GM19193 (cell line): ENCODE measurements around the gene ARPC2.

Source experiments
- POLR2A ChIP-seq: IDR thresholded peaks from 4 replicates; pipeline ENCODE4 v1.6.1; 2011; ENCODE audit not compliant: insufficient read depth, insufficient read length; ENCODE audit errors: extremely low read depth

Gene ARPC2

DNA sequence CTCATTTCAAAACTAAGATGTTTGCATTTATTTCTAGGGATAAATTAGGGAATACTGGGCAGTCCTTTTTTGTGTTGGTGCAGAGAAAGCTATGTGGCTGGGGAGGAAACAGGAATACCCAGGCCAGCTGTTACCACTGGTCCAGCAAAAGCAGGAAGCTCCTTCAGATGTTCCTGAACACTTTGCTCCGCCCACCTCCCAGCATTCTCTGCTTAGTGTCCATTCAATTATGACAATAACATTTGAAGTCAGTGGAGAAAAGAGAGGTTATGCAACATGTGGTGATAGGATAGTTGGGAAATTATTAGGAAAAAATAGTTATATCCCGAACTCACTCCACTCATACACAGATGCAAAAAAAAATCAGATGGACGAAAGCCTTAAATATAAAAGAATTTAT is 22.1 kb upstream of the ARPC2 start:
- TF ChIP-seq POLR2A = no peak

DNA sequence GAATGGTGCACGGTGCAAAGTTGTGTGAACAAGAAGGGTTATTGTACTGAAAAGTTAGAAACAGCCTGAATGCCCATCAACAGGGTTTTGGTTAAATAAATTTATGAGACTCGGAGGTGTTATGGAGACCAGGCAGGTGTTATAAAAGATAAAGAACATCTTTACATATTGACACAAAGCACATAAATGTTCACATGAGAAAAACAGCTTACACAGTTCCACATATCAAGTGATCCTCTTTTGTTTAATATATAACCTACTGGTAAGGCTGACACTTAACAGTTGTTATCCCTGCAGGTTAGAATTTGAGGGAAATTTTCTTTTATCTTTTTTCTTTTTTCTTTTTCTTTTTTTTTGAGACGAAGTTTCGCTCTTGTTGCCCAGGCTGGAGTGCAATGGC is 20.0 kb upstream of the ARPC2 start:
- no peak for TF ChIP-seq POLR2A

DNA sequence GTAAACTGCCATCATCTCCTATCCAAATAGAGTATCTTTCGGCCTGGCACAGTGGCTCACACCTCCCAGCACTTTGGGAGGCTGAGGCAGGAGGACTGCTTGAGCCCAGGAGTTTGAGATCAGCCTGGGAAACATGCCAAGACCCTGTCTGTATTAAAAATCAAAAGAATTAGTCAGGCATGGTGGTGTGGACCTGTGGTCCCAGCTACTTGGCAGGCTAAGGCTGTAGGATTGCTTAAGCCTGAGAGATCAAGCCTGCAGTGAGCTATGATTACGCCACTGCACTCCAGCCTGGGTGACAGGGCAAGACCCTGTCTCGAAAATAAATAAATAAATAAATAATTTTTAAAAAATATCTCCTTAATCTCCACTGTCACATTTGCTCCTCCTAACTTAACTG is 14.7 kb upstream of the ARPC2 start:
- no peak for TF ChIP-seq POLR2A

DNA sequence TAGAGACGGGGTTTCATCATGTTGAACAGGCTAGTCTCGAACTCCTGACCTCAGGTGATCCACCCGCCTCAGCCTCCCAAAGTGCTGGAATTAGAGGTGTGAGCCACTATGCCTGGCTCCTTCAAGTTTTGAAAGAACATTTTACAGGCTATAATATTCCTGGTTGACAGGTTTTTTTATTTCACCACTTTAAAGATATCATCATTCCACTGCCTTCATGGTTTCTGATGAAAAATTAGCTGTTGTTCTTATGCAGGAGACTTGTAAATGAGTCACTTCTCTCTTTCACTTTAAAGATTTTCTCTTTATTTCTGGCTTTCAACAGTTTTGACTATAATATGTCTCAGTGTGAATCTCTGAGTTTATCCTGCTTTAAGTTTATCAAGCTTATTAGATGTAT is 7.9 kb upstream of the ARPC2 start:
- TF ChIP-seq POLR2A = no peak

DNA sequence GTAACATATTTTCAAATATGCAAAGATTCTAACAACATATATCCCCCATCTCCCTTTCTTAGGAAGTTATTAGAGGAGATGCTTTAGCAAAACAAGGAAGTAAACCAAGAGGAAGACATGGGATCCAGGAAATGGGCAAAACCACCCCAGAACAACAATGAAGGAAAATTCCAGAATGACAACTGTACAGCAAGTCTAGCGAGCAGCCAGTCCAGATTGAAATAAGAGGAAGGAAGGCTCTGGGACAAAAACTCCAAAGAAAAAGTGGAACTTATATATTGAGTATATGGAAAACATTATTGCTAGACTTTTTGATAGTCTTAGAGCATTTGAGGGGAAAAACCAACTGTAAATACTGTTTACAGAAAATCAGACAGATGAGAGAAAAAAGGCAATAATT is 2.9 kb upstream of the ARPC2 start:
- TF ChIP-seq POLR2A = no peak

DNA sequence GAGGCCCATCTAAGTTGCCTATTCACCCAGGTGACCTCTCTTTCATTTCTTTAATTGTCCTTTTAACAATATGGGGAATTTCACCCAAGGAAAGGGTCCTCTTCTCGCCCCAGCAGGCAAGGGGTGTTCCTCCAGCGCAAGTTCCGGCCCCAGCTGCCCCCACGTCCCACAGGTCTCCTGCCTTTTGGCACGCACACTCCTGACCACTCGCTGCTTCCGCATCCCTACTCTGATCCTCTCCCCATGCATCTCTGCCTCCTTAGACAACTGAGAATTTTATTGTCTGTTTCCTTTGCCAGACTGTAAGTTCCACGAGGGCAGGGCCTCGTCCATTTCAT is 684 bp upstream of the ARPC2 start:
- no peak for TF ChIP-seq POLR2A

DNA sequence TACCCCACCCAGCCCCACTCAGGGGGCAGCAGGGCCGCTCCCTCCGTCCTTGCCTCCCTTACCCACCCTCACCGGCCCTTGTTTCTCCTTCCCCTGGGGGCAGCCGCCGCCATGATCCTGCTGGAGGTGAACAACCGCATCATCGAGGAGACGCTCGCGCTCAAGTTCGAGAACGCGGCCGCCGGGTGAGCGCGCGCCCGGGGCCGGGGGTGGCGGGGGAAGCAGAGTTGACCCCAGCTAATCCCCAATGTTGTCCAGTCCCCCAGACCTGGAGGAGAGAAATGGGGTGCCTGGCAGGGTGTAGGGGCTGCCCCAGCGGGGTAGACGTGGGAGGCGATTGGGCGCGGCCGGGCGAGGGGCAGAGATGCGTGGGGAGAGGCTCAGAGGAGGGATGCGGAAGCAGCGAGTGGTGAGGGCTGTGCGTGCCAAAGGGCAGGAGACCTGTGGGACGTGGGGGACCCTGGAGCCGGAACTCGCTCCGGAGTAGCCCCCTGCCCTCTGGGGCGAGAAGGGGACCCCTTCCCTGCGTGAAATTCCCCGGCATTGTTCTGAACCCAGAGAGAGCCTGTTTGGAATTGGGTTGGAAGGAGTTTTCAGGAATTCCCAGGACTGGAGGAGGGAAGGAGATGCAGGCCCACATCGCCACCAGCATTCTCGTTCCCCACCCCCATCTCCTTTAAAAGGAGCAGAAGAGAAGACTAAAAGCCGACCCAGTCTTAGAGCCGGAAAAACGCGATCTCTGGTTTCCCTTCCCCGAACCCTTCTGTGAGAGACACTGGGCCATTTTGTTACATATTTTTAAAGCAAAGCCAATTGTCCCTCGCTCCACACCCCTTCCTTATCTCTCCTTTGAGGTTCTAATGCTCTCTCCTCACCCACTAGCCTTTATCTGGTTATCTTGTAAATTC is 625 bp downstream of the ARPC2 start:
- TF ChIP-seq POLR2A = peak; percentile 61

DNA sequence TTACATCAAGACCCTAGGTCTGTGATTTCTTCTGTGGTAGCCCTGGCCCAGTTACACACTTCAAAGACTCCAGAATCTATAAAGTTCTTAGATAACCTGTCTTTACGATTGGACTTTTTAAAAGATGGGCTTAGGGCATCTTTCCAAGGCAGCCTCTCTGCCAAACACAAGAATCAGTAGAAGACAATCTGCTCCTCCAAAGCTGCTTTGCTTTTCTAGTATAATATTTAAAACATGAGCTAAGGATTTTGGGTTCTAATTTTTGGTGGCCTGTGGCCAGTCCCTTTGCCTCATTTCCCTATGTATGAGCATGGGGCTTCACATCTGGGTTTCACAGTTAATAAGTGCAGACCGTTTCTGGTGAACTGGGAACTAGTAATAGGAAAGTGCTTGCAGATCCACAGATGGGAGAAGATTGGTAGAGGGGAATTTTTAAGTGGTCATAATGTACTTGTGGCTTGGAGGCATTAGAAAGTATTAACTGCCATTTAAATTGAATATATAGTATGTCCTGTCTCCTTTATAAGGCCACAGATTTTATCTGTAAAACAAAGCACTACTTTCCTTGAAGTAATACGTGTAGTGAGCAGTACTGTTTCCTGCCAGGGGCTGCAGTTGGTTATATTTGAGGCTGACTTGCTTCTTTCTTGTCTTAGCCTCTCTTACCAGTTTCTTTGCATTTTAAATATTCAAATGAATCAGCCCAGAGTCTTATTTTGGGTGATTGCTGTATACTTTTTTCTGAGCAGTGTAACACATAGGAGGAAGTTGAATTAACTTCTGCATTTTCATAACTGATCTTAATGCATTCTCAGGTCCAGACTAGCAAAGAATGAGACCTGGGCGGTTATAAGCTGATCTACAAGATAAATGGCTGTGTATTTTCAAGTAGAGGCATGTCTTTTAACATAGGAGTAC is 1.5 kb downstream of the ARPC2 start:
- no peak for TF ChIP-seq POLR2A

DNA sequence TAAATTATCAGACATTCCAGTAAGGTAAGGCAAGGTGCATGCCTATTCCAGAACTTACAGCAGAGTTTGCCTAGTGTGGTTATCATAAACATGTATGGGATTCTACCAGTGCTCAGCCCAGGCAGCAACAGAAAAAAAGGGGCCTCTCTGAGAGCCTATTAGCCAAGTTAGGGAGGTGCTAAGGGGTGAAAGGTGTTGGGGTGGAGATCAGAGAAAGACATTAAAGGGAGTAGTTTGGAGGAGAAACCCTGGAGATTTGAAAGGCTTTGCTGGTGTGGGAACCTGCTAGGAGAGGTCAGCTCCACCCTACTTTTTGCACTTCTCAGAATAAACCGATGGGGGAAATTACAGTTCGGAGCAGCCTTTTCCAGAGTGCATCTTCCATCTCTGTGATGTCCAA is 2.9 kb downstream of the ARPC2 start:
- TF ChIP-seq POLR2A = no peak

DNA sequence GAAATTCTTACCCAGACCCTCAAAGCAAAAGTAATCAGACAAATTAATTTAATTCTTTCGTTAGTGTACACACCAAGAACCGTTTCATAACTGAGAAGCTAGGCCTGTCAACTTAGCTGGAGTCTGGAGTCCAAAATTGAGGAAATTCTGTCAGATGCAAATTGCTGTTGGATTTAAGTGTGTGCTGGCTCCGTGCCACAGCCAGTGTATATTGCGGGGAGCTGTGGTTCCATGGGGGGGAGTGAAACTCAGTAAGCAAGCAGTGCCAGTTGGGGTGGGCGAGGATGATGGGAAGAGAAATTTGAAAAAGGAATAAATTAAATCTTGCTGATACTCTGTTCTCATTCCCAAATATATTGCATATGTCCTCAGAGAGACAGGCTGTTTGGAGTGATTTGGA is 4.0 kb downstream of the ARPC2 start:
- TF ChIP-seq POLR2A = peak; percentile 13

DNA sequence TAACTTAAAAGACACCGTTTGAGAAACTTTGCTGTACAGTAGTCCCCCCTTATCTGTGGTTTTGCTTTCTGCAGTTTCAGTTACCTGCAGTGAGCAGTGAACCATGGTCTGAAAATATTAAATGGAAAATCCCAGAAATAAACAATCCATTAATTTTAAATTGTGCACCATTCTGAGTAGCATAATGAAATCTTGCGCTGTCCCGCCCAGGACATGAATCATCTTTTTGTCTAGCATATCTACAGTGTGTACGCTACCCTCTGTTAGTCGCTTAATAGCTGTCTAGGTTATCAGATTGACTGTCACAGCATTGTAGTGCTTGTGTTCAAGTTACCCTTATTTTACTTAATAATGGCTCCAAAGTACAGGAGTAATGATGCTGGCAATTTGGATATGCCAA is 6.1 kb downstream of the ARPC2 start:
- TF ChIP-seq POLR2A = no peak

DNA sequence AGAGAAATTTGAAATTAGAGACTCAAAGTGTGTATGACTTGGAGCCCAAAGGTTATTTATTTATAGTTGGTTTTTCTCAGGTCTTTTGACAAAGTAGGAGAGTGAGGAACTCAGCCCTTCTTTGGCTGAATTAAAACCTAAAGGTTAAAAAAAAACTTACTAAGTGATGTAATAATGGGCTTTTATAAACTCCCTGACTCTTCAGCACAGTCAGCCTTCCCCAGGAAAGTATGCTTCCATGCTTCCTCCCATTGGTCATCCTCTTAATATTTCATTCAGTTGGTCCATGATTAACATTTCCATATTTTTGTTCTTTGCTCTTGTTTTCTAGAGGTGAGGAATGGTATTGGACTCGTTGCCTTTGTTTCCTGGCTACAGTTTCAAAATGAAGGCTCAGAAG is 7.2 kb downstream of the ARPC2 start:
- TF ChIP-seq POLR2A = no peak

DNA sequence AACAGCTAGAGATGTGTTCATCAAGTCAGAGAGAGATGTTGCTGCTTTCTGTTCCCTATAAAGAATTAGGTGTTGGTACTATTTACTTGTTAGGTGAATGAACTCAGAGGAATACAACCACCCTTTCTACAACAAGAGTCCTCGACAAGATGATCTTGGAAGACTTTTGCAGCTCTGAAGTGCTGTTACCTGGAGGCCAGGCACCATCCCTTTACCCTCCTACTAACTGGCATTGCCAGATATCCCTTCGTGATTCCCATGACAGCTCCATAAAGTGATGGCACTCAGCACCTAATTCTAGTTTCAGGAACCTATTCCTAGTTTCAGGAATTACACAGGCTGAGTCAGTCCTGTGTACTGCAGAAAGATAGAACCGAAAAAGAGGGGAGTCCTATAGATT is 9.9 kb downstream of the ARPC2 start:
- TF ChIP-seq POLR2A = no peak

DNA sequence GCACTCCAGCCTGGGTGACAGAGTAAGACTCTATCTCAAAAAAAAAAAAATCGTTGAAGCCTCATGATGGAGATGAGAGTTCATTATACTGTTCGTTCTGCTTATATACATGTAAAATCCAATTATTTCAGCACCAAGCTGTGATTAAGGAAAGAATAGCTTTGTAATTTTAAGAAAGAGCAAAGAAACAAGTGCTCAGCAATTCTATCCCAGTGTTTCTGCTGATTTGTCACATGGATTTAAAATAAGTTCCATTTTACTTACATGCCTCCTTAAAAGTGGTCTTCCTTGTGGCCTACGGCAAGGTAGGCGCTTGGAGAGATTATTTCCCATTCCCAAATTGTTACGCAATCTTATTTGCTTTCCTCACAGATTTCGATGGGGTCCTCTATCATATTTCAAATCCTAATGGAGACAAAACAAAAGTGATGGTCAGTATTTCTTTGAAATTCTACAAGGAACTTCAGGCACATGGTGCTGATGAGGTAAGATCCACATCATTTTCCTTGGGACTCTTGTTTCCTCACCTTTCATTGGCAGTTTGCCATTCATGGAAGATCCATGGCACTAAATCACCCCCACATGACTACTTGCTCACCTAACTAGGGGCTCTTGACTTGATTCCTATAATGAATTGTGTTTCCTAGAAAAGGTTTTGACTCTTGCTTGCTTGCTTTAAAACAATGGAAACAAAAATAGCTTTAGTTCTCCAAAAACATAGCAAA is 11.5 kb downstream of the ARPC2 start:
- TF ChIP-seq POLR2A = no peak

DNA sequence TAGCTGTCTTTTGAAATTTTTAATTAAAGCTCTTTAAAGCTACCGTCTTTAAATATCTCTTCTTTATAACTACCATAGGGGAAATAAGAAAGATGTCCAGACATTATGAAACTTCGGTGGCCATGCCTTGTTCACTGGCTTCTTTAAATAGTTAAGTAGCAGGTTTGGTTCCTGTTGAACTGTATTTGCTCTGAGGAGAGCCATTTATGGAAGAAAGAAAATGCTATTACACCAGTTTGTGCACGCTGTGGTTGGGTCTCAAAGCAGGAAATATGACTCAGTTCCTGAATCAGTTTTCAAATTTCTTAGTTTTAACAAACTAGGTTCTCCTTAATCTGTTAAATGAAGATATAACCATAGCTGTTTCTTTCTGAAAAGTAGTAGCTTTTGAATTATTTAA is 12.2 kb downstream of the ARPC2 start:
- TF ChIP-seq POLR2A = no peak

DNA sequence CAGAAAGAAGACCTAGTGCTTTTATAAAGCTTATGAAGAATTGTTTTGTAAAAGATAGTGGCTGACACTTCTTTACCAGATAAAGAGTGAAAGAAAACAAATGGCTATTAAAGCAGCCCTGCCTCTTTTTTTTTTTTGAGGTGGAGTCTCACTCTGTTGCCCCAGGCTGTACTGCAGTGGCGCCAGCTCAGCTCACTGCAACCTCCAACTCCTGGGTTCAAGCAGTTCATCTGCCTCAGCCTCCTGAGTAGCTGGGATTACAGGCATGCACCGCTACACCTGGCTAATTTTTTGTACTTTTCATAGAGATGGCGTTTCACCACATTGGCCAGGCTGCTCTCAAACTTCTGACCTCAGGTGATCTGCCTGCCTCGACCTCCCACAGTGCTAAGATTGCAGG is 12.9 kb downstream of the ARPC2 start:
- TF ChIP-seq POLR2A = no peak

DNA sequence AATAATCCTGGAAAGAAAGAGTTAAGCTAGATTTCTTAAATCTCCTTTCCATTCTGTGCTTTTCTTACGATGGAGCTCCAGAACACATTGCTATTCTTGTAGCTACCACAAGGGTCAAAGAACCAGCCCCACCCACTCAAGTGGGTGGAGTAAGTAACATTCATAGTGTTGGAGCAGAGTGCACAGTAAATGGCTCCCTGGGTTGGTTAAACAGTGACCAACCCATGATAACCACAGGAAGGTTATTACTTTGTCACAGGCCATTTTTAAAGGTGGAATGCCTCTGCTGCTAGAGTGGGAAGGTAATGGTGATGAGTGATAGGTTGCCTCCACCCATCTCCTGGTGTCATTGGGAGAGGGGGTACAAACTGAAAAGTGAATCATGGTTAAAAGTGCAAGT is 13.9 kb downstream of the ARPC2 start:
- TF ChIP-seq POLR2A = no peak
